Bronchus fibroblast of lung (primary cell): ENCODE results near the gene TAX1BP1. TPM values are rescaled to one million over a fixed set of nuclear protein-coding genes. Genes with fewer than 3 reads are reported as not detected.

Source experiments
- total RNA-seq: library from RNA; depleted of rRNA; stranded (reverse); fragments of >200 nt; gene quantifications from 2 replicates; pipeline ENCODE4 v1.2.3, GENCODE V29; 2015

Gene TAX1BP1
- total RNA-seq: 20.7 and 25.4 TPM in 2 replicates

DNA sequence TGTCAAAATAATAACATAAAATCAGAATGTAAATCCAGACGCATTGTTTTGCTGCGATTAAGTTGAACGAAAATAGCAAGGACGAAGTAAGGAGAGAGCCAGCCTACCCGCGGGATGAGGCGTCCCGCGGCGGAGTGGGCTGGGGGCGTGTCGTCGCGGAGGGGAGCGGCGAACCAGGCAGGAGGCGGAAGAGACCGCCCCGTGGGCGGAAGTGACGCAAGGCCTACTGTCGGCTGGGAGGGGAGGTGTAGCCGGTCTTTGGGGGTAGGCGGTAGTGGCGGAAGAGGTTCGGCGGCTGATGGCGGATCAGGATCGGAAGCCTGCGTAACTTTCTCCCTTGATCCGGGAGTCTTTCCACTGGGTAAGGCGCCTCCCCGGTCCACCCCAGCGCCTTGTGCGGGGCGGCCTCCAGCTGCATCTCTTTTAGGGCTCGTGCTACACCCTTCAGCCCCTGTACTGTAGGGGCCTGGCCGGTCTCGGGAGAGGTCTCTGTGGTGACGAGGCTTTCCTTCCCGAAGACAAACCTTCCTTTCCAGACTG, at the start of gene TAX1BP1:
Gene TAX1BP1, plus strand, starts transcription at position 254 of the 540 bp plus-strand sequence. CDS start 8,363 bp downstream, outside the sequence.

Other genes with a start within 250 kb of the TAX1BP1 start
- gene HIBADH, start 77.3 kb upstream of the TAX1BP1 start, total RNA-seq: 42.5 and 44.9 TPM in 2 replicates